GM23338 (cell line): ENCODE measurements around the gene CFAP97D2. TPM values are rescaled to one million over a fixed set of nuclear protein-coding genes. Genes with fewer than 3 reads are reported as not detected.

Experiments used
- ATAC-seq: fragments of 200-7000 bp; cut with Tn5 transposase; 3 replicates; pipeline ENCODE4 v1.9.1; 2020
- DNase-seq: peaks from one replicate; pipeline ENCODE4 v3.0.0-alpha.2; 2015; ENCODE audit warnings: low spot score
- H2AFZ ChIP-seq: fragments of 200-600 bp; sonication (generic); 2 replicates; pipeline ENCODE4 v1.8.0; 2016; ENCODE audit warnings: antibody characterized with exemption, mild to moderate bottlenecking, moderate library complexity
- H3F3A ChIP-seq: fragments of 200-600 bp; sonication (generic); replicated peaks from 2 replicates; pipeline ENCODE4 v1.8.0; 2017; ENCODE audit warnings: antibody characterized with exemption, mixed run types, low read depth
- H3K27ac ChIP-seq: fragments of 200-600 bp; sonication (generic); 2 replicates; pipeline ENCODE4 v1.6.1; 2016; ENCODE audit warnings: low read depth
- H3K27me3 ChIP-seq: fragments of 200-600 bp; sonication (generic); 2 replicates; pipeline ENCODE4 v1.8.0; 2016; ENCODE audit warnings: mild to moderate bottlenecking, mixed run types, moderate library complexity; ENCODE audit not compliant: insufficient read depth
- H3K36me3 ChIP-seq: fragments of 200-600 bp; sonication (generic); 2 replicates; pipeline ENCODE4 v1.8.0; 2016; ENCODE audit warnings: mild to moderate bottlenecking; ENCODE audit not compliant: insufficient read depth
- H3K4me1 ChIP-seq: fragments of 200-600 bp; sonication (generic); 2 replicates; pipeline ENCODE4 v1.8.0; 2016; ENCODE audit warnings: mild to moderate bottlenecking, moderate library complexity; ENCODE audit not compliant: insufficient read depth
- H3K4me2 ChIP-seq: fragments of 200-600 bp; sonication (generic); 2 replicates; pipeline ENCODE4 v1.7.1; 2017; ENCODE audit warnings: mixed run types
- H3K4me3 ChIP-seq: fragments of 200-600 bp; sonication (generic); 2 replicates; pipeline ENCODE4 v1.6.1; 2016; ENCODE audit warnings: mixed run types
- H3K79me2 ChIP-seq: fragments of 200-600 bp; sonication (generic); replicated peaks from 2 replicates; pipeline ENCODE4 v1.8.0; 2017; ENCODE audit warnings: mild to moderate bottlenecking; ENCODE audit not compliant: insufficient read depth
- H3K9me2 ChIP-seq: fragments of 200-600 bp; sonication (generic); 2 replicates; pipeline ENCODE4 v1.8.0; 2017; ENCODE audit not compliant: insufficient read depth
- H4K20me1 ChIP-seq: fragments of 200-600 bp; sonication (generic); replicated peaks from 2 replicates; pipeline ENCODE4 v1.8.0; 2017; ENCODE audit warnings: mild to moderate bottlenecking; ENCODE audit not compliant: insufficient read depth
- H3K27ac Mint-ChIP-seq: 2 replicates; pipeline ENCODE4 v1.8.0; 2020; ENCODE audit warnings: inconsistent platforms, mild to moderate bottlenecking, moderate library complexity, mixed read lengths
- H3K27me3 Mint-ChIP-seq: 3 replicates; pipeline ENCODE4 v1.8.0; 2022; ENCODE audit warnings: low read depth, mild to moderate bottlenecking, moderate library complexity, mixed read lengths, inconsistent platforms; ENCODE audit not compliant: insufficient read depth, poor library complexity
- H3K36me3 Mint-ChIP-seq: 3 replicates; pipeline ENCODE4 v1.8.0; 2021; ENCODE audit warnings: low read depth, mild to moderate bottlenecking, inconsistent platforms, moderate library complexity, mixed read lengths
- H3K4me1 Mint-ChIP-seq: 3 replicates; pipeline ENCODE4 v1.8.0; 2020; ENCODE audit warnings: mild to moderate bottlenecking, inconsistent platforms, mixed read lengths
- H3K4me3 Mint-ChIP-seq: 3 replicates; pipeline ENCODE4 v1.8.0; 2021; ENCODE audit warnings: moderate library complexity, mild to moderate bottlenecking, inconsistent platforms, mixed read lengths
- H3K9me3 Mint-ChIP-seq: 3 replicates; pipeline ENCODE4 v1.8.0; 2020; ENCODE audit warnings: moderate library complexity, mild to moderate bottlenecking, inconsistent platforms, mixed read lengths
- CREB1 ChIP-seq: fragments of 250-450 bp; sonication (Bioruptor Pico); IDR thresholded peaks from 2 replicates; pipeline ENCODE4 v1.5.0; 2020; ENCODE audit warnings: low read depth, mild to moderate bottlenecking, moderate library complexity
- ETS1 ChIP-seq: IDR thresholded peaks from 2 replicates; pipeline ENCODE4 v1.6.1; 2016; ENCODE audit warnings: antibody characterized with exemption
- EZH2 ChIP-seq: fragments of 200-600 bp; sonication (generic); IDR thresholded peaks from one replicate; pipeline ENCODE4 v1.8.0; 2017; ENCODE audit warnings: antibody characterized with exemption, mild to moderate bottlenecking, low read depth; ENCODE audit not compliant: unreplicated experiment
- EZH2phosphoT487 ChIP-seq: fragments of 200-600 bp; sonication (generic); IDR thresholded peaks from one replicate; pipeline ENCODE4 v1.8.1; 2018; ENCODE audit warnings: antibody characterized with exemption; ENCODE audit not compliant: unreplicated experiment
- JUNB ChIP-seq: IDR thresholded peaks from one replicate; pipeline ENCODE4 v1.6.1; 2016; ENCODE audit warnings: antibody characterized with exemption; ENCODE audit not compliant: unreplicated experiment
- NANOG ChIP-seq: IDR thresholded peaks from 2 replicates; pipeline ENCODE4 v1.6.1; 2016; ENCODE audit warnings: antibody characterized with exemption, borderline replicate concordance
- POLR2AphosphoS5 ChIP-seq: IDR thresholded peaks from 2 replicates; pipeline ENCODE4 v1.6.1; 2016; ENCODE audit warnings: antibody characterized with exemption, low read depth
- REST ChIP-seq: IDR thresholded peaks from one replicate; pipeline ENCODE4 v1.6.1; 2018; ENCODE audit warnings: antibody characterized with exemption; ENCODE audit not compliant: unreplicated experiment
- STAT1 ChIP-seq: IDR thresholded peaks from one replicate; pipeline ENCODE4 v1.6.1; 2016; ENCODE audit warnings: antibody characterized with exemption; ENCODE audit not compliant: unreplicated experiment
- ZNF114 ChIP-seq: fragments of 250-450 bp; sonication (Bioruptor Pico); IDR thresholded peaks from 2 replicates; pipeline ENCODE4 v1.5.0; 2020; ENCODE audit warnings: mild to moderate bottlenecking, moderate library complexity
- ZNF331 ChIP-seq: fragments of 250-450 bp; sonication (Bioruptor Pico); IDR thresholded peaks from 2 replicates; pipeline ENCODE4 v1.5.0; 2020; ENCODE audit warnings: low read depth, mild to moderate bottlenecking, moderate library complexity
- ZNF462 ChIP-seq: fragments of 250-450 bp; sonication (Bioruptor Pico); IDR thresholded peaks from 2 replicates; pipeline ENCODE4 v1.5.0; 2020; ENCODE audit warnings: mild to moderate bottlenecking, moderate library complexity
- polyA plus RNA-seq: library from polyadenylated mRNA; unstranded; fragments of >200 nt; fragmentation: Nextera tagmentation; extraction: Ambion mirVana; gene quantifications from 2 replicates; pipeline ENCODE4 v1.2.1, GENCODE V29; 2016
- total RNA-seq: library from RNA; depleted of rRNA; stranded (reverse); fragments of >200 nt; shearing (Covaris generic); gene quantifications from 2 replicates; pipeline ENCODE4 v1.2.3, GENCODE V29; 2014
- TF ChIP-seq, protein P1 (sequence below), 2 experiments: fragments of 200-600 bp in 1 of 2; sonication (generic) in 1 of 2; conservative IDR thresholded peaks; 2 replicates each; pipeline versions ENCODE4 v1.5.1 to v1.6.1; 2016 to 2017; ENCODE audit warnings: antibody characterized with exemption in 2 of 2, low read depth in 2 of 2, mild to moderate bottlenecking in 2 of 2, moderate library complexity in 1 of 2

CFAP97D2 gene
- total and polyA plus RNA-seq, 2 experiments from 2014 or later: not detected

DNA sequence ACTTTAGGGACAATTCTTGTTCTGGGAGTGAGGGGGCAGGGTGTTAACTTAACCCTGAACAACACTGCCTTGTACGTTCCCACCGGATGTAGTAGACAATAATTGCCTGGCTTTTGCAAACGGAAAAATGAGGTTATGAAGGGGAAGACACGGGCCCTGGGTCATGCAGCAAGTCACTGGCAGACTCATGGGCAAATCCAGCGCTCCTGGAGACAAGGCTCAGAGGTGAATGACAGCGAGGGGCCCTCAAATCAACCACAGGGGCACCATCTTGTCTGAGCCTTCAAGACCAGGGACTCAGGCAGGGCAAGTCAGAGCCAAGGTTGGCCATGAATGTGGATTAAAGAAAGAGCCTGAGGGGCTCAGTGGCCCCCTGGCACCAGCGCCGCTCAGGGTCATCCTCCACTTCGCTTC is 49.4 kb upstream of the CFAP97D2 start:
- DNase-seq (no peak), ATAC-seq (no peak)
- Histone ChIP-seq H3K4me1 (peaks cover 25% of the 10 kb centered on the region), H3K27ac (no peak overlapping the region; the same call in 1 of the 2 replicates), H3K9me2 (no peaks in the 10 kb centered on the region), H3K36me3 (no peaks in the 10 kb centered on the region), H3K79me2 (peaks cover 64% of the 10 kb centered on the region), H3K27me3 (peaks cover 5% of the 10 kb centered on the region; the same call in 1 of the 2 replicates), H3K4me3 (peak overlapping the region; percentile 92; the same call in 1 of the 2 replicates), H3F3A (peaks cover 16% of the 10 kb centered on the region; the same call in 1 of the 2 replicates), H3K4me2 (peak overlapping the region; percentile 96), H2AFZ (no peak overlapping the region), H4K20me1 (peaks cover 10% of the 10 kb centered on the region)
- H3K27ac Mint-ChIP-seq: no peak overlapping the region
- H3K4me1 Mint-ChIP-seq: peaks cover 62% of the 10 kb centered on the region
- H3K27me3 Mint-ChIP-seq: peaks cover 34% of the 10 kb centered on the region
- no peaks in the 10 kb centered on the region; the same call in 2 of the 3 replicates for H3K36me3 Mint-ChIP-seq
- peak overlapping the region; percentile 43; the same call in 1 of the 3 replicates for H3K4me3 Mint-ChIP-seq
- no peaks in the 10 kb centered on the region; the same call in 1 of the 3 replicates for H3K9me3 Mint-ChIP-seq
- TF ChIP-seq NANOG (no peak), STAT1 (no peak), ZNF114 (no peak), EZH2 (no peak), ETS1 (no peak), EZH2phosphoT487 (no peak), ZNF462 (CRISPR knock-in tag) (no peak), JUNB (no peak), REST (no peak), ZNF331 (CRISPR knock-in tag) (no peak), POLR2AphosphoS5 (no peak), CREB1 (CRISPR knock-in tag) (no peak)
- TF ChIP-seq, protein P1, sequence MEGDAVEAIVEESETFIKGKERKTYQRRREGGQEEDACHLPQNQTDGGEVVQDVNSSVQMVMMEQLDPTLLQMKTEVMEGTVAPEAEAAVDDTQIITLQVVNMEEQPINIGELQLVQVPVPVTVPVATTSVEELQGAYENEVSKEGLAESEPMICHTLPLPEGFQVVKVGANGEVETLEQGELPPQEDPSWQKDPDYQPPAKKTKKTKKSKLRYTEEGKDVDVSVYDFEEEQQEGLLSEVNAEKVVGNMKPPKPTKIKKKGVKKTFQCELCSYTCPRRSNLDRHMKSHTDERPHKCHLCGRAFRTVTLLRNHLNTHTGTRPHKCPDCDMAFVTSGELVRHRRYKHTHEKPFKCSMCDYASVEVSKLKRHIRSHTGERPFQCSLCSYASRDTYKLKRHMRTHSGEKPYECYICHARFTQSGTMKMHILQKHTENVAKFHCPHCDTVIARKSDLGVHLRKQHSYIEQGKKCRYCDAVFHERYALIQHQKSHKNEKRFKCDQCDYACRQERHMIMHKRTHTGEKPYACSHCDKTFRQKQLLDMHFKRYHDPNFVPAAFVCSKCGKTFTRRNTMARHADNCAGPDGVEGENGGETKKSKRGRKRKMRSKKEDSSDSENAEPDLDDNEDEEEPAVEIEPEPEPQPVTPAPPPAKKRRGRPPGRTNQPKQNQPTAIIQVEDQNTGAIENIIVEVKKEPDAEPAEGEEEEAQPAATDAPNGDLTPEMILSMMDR (conservative IDR thresholded peaks at IDR 0.05; ENCODE audit: low read depth in 2 of 2): no peak
